HCT116 (cell line): ENCODE data around the gene QRICH2. TPM values are rescaled to one million over a fixed set of nuclear protein-coding genes. Genes with fewer than 3 reads are reported as not detected.

ENCODE experiments used
- CBX3 ChIP-seq: IDR thresholded peaks from 2 replicates; pipeline ENCODE4 v1.6.1; 2012; ENCODE audit warnings: low read depth
- CEBPB ChIP-seq: IDR thresholded peaks from 2 replicates; pipeline ENCODE4 v1.6.1; 2012; ENCODE audit warnings: low read depth
- ELF1 ChIP-seq: IDR thresholded peaks from 2 replicates; pipeline ENCODE4 v1.6.1; 2012; ENCODE audit warnings: low read depth, borderline replicate concordance
- EZH2 ChIP-seq: fragments of 200-600 bp; sonication (generic); IDR thresholded peaks from 2 replicates; pipeline ENCODE4 v1.6.1; 2017; ENCODE audit warnings: antibody characterized with exemption, mixed run types
- EZH2phosphoT487 ChIP-seq: fragments of 200-600 bp; IDR thresholded peaks from 2 replicates; pipeline ENCODE4 v1.6.1; 2018; ENCODE audit warnings: antibody characterized with exemption, borderline replicate concordance
- FOSL1 ChIP-seq: IDR thresholded peaks from 2 replicates; pipeline ENCODE4 v1.6.1; 2012; ENCODE audit warnings: low read depth
- JUND ChIP-seq: IDR thresholded peaks from 2 replicates; pipeline ENCODE4 v1.6.1; 2012
- POLR2A ChIP-seq: IDR thresholded peaks from 2 replicates; pipeline ENCODE4 v1.7.0; 2011; ENCODE audit warnings: borderline replicate concordance; ENCODE audit not compliant: insufficient read depth, insufficient read length; ENCODE audit errors: extremely low read depth
- POLR2AphosphoS5 ChIP-seq: IDR thresholded peaks from 2 replicates; pipeline ENCODE4 v1.6.1; 2011; ENCODE audit warnings: mild to moderate bottlenecking, low read depth, low read length, moderate library complexity
- SIN3A ChIP-seq: IDR thresholded peaks from 2 replicates; pipeline ENCODE4 v1.6.1; 2012; ENCODE audit warnings: low read depth
- SP1 ChIP-seq: IDR thresholded peaks from 2 replicates; pipeline ENCODE4 v1.6.1; 2012; ENCODE audit warnings: low read depth
- SRF ChIP-seq: IDR thresholded peaks from 2 replicates; pipeline ENCODE4 v1.6.1; 2012; ENCODE audit warnings: low read depth
- TCF7L2 ChIP-seq: IDR thresholded peaks from 2 replicates; pipeline ENCODE4 v1.7.0; 2011; ENCODE audit warnings: borderline replicate concordance, inconsistent platforms; ENCODE audit not compliant: insufficient read depth, insufficient read length; ENCODE audit errors: extremely low read depth
- YY1 ChIP-seq: IDR thresholded peaks from 2 replicates; pipeline ENCODE4 v1.6.1; 2011; ENCODE audit warnings: low read length, low read depth, moderate library complexity, mild to moderate bottlenecking; ENCODE audit not compliant: insufficient replicate concordance; ENCODE audit errors: extremely low read depth
- total RNA-seq: library from RNA; stranded (reverse); gene quantifications from one replicate; pipeline ENCODE4 v1.2.1, GENCODE V29; 2021; ENCODE audit not compliant: unreplicated experiment
- TF ChIP-seq, protein P1 (sequence below): IDR thresholded peaks from 2 replicates; pipeline ENCODE4 v1.6.1; 2011; ENCODE audit warnings: mild to moderate bottlenecking, low read length, moderate library complexity; ENCODE audit not compliant: insufficient replicate concordance; ENCODE audit errors: extremely low read depth

The QRICH2 gene
- total RNA-seq, 1 experiment from 2014 or later, result 4.9 TPM

GRCh38 chr17:76353599-76354316, 45.7 kb upstream of the QRICH2 start, which contains the start of gene PRPSAP1 (continued):
- TF ChIP-seq EZH2 (no peak), CEBPB (no peak), JUND (no peak), POLR2AphosphoS5 (peak; percentile 98), TCF7L2 (peak; percentile 65), ELF1 (no peak; the same call in 1 of the 2 replicates), POLR2A (peak; percentile 97), SP1 (no peak), SIN3A (peak; percentile 83), FOSL1 (no peak; the same call in none of the 2 replicates), EZH2phosphoT487 (no peak), CBX3 (0 out of 2 replicates have a peak, but pooled peaks have one; percentile 5), SRF (no peak), YY1 (peak; percentile 99)
- TF ChIP-seq, protein P1, sequence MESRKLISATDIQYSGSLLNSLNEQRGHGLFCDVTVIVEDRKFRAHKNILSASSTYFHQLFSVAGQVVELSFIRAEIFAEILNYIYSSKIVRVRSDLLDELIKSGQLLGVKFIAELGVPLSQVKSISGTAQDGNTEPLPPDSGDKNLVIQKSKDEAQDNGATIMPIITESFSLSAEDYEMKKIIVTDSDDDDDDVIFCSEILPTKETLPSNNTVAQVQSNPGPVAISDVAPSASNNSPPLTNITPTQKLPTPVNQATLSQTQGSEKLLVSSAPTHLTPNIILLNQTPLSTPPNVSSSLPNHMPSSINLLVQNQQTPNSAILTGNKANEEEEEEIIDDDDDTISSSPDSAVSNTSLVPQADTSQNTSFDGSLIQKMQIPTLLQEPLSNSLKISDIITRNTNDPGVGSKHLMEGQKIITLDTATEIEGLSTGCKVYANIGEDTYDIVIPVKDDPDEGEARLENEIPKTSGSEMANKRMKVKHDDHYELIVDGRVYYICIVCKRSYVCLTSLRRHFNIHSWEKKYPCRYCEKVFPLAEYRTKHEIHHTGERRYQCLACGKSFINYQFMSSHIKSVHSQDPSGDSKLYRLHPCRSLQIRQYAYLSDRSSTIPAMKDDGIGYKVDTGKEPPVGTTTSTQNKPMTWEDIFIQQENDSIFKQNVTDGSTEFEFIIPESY, result no peak
